NT2/D1 (cell line): ENCODE data around the gene TRAF2.

ENCODE experiments used
- SUZ12 ChIP-seq: IDR thresholded peaks from 2 replicates; pipeline ENCODE4 v1.6.1; 2011; ENCODE audit not compliant: insufficient read length, insufficient read depth; ENCODE audit errors: extremely low read depth
- ZNF274 ChIP-seq: IDR thresholded peaks from 2 replicates; pipeline ENCODE4 v1.6.1; 2011; ENCODE audit warnings: mild to moderate bottlenecking, low read depth, low read length

DNA sequence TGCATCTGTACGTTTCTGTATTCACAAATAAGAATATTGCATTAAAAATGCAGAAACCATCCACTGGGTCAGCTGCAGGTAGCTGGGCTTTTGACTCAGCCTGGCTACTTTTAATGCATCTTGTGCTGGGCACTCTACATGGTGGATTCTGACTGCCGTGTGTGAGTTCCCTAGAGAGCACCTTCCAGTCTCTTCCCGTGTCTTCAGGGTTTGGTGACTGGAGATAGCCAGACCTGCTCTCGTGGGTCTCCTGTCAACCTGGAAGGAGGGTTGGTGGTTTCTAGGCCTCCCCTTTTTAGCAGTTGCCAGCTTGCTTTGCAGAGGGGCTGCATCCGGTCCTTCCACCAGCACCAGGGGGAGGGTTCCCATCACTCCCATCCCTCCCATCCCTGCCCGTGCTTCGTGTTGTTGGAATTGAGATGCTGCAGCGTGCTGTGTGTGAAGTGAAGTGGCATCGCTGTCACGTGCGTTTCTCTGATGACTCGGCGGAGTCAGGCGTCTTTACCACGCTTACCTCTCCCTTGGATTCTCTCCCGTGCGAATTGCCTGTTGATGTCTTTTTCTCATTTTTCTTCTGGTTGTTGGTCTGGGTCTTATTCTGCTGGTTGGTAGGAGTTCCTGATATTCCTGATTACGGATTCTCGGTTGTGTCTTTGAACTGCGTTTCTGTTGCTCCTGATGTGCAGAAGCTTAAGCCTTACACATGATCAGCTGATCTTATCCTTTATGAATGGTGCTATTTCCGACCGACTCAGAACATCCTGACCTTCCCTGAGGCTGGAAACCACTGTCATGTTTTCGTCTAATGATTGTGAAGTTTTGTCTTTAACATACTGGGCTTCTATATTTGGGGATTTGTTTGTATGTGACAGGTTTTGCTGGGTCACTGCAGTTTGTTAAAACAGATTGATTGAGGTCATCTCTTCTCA lies 41.3 kb downstream of the TRAF2 start:
- TF ChIP-seq ZNF274 (no peak), SUZ12 (no peak)
